ENCODE data around the gene VWA2.

The VWA2 gene

DNA sequence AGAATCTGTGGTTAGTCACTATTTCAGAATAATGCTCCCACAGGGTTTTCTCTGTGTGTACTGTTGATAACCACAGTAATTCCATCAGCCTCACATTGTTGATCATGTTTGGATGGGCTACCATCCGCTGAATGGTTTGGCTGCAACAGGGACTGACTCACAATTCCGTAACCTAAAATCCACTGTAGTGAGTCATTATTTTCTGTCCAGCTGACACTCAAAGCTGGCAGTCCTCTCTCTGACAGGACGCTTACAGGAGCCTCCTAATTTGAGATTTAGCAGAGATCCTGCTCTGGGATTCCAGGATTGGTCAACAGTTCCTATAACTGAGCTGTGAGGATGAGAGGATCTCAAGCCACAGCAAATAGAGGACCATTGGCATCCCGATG is 32.7 kb downstream of the VWA2 start:
- H3K36me3 ChIP-seq (ENCODE audit: control insufficient read depth in 2 of 2, insufficient read depth in 1 of 2, low read length in 2 of 2): no peaks in the 10 kb centered on the region
- TF ChIP-seq ZNF791 (tag by site-specific recombination; IDR thresholded peaks at IDR 0.05) (no peak), ZFHX2 (tag by site-specific recombination; conservative IDR thresholded peaks at IDR 0.05) (no peak), ZNF660 (tag by site-specific recombination; IDR thresholded peaks at IDR 0.05) (0 out of 2 replicates have a peak, but pooled peaks have one; percentile 52), ZNF121 (tag by site-specific recombination; IDR thresholded peaks at IDR 0.05) (no peak), ZNF600 (tag by site-specific recombination; IDR thresholded peaks at IDR 0.05) (peak; percentile 75), ZNF302 (tag by site-specific recombination; IDR thresholded peaks at IDR 0.05; ENCODE audit: low read depth) (no peak), SCRT2 (tag by site-specific recombination; IDR thresholded peaks at IDR 0.05) (peak; percentile 89), KLF9 (tag by site-specific recombination; IDR thresholded peaks at IDR 0.05; ENCODE audit: low read depth) (no peak)
- TF ChIP-seq, protein P1, sequence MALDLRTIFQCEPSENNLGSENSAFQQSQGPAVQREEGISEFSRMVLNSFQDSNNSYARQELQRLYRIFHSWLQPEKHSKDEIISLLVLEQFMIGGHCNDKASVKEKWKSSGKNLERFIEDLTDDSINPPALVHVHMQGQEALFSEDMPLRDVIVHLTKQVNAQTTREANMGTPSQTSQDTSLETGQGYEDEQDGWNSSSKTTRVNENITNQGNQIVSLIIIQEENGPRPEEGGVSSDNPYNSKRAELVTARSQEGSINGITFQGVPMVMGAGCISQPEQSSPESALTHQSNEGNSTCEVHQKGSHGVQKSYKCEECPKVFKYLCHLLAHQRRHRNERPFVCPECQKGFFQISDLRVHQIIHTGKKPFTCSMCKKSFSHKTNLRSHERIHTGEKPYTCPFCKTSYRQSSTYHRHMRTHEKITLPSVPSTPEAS (tag by site-specific recombination; IDR thresholded peaks at IDR 0.05): 0 out of 2 replicates have a peak, but pooled peaks have one; percentile 1
- TF ChIP-seq, protein P2, sequence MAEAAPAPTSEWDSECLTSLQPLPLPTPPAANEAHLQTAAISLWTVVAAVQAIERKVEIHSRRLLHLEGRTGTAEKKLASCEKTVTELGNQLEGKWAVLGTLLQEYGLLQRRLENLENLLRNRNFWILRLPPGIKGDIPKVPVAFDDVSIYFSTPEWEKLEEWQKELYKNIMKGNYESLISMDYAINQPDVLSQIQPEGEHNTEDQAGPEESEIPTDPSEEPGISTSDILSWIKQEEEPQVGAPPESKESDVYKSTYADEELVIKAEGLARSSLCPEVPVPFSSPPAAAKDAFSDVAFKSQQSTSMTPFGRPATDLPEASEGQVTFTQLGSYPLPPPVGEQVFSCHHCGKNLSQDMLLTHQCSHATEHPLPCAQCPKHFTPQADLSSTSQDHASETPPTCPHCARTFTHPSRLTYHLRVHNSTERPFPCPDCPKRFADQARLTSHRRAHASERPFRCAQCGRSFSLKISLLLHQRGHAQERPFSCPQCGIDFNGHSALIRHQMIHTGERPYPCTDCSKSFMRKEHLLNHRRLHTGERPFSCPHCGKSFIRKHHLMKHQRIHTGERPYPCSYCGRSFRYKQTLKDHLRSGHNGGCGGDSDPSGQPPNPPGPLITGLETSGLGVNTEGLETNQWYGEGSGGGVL (tag by site-specific recombination; IDR thresholded peaks at IDR 0.05): 0 out of 2 replicates have a peak, but pooled peaks have one; percentile 1
- TF ChIP-seq, protein P3, sequence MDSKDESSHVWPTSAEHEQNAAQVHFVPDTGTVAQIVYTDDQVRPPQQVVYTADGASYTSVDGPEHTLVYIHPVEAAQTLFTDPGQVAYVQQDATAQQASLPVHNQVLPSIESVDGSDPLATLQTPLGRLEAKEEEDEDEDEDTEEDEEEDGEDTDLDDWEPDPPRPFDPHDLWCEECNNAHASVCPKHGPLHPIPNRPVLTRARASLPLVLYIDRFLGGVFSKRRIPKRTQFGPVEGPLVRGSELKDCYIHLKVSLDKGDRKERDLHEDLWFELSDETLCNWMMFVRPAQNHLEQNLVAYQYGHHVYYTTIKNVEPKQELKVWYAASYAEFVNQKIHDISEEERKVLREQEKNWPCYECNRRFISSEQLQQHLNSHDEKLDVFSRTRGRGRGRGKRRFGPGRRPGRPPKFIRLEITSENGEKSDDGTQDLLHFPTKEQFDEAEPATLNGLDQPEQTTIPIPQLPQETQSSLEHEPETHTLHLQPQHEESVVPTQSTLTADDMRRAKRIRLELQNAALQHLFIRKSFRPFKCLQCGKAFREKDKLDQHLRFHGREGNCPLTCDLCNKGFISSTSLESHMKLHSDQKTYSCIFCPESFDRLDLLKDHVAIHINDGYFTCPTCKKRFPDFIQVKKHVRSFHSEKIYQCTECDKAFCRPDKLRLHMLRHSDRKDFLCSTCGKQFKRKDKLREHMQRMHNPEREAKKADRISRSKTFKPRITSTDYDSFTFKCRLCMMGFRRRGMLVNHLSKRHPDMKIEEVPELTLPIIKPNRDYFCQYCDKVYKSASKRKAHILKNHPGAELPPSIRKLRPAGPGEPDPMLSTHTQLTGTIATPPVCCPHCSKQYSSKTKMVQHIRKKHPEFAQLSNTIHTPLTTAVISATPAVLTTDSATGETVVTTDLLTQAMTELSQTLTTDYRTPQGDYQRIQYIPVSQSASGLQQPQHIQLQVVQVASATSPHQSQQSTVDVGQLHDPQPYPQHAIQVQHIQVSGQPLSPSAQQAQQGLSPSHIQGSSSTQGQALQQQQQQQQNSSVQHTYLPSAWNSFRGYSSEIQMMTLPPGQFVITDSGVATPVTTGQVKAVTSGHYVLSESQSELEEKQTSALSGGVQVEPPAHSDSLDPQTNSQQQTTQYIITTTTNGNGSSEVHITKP (tag by site-specific recombination; IDR thresholded peaks at IDR 0.05): peak; percentile 33
- POLR2A ChIA-PET: interaction anchor here (1.3 kb wide), 1 partner anchor 98 kb away, joined by 3 read pairs; the partner anchor contains the start of gene CCDC186
- H3K4me1 ChIP-seq (ENCODE audit: control insufficient read depth, insufficient read depth, low read length): no peaks in the 10 kb centered on the region
- H3K9me3 ChIP-seq (ENCODE audit: control insufficient read depth, insufficient read depth, low read depth, low read length): no peaks in the 10 kb centered on the region
- CTCF ChIA-PET: interaction anchor here (0.6 to 1.7 kb wide), 3 partner anchors 32 to 408 kb away, joined by 3 to 5 read pairs (median 5); no protein-coding TSS in a partner anchor
- H3K27ac ChIP-seq (ENCODE audit: extremely low read depth, low read depth, low read length): no peak overlapping the region
- H3K4me3 ChIP-seq (ENCODE audit: low read depth, low read length): no peak overlapping the region

DNA sequence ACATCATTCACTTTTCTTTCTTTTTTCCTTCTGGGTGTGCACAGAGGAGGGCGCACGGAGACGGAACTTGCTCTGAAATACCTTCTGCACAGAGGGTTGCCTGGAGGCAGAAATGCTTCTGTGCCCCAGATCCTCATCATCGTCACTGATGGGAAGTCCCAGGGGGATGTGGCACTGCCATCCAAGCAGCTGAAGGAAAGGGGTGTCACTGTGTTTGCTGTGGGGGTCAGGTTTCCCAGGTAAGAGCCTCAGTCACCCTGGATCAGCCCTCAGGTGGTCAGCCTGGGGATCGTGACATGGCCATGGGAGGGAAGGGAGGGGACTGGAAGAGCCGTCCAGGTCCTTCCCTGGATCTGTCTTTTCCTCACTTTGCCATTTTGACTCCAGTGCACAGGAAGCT is 33.6 kb downstream of the VWA2 start:
- POLR2A ChIA-PET: interaction anchor here (0.7 kb wide), 1 partner anchor 37 kb away, joined by 4 read pairs; no protein-coding TSS in a partner anchor
- no peaks in the 10 kb centered on the region for H3K36me3 ChIP-seq (ENCODE audit: control insufficient read depth in 2 of 2, insufficient read depth in 1 of 2, low read length in 2 of 2)
- CTCF ChIA-PET: interaction anchor here (0.7 kb wide), 1 partner anchor 13 kb away, joined by 3 read pairs; no protein-coding TSS in a partner anchor
- no peak overlapping the region for H3K4me3 ChIP-seq (ENCODE audit: low read depth, low read length)
- TF ChIP-seq ATF2 (tag by site-specific recombination; IDR thresholded peaks at IDR 0.05; ENCODE audit: low read depth) (no peak), ZNF341 (tag by site-specific recombination; IDR thresholded peaks at IDR 0.05; ENCODE audit: low read depth) (peak; percentile 42)
- H3K27ac ChIP-seq (ENCODE audit: extremely low read depth, low read depth, low read length): no peak overlapping the region
- H3K9me3 ChIP-seq (ENCODE audit: control insufficient read depth, insufficient read depth, low read depth, low read length): no peaks in the 10 kb centered on the region
- no peaks in the 10 kb centered on the region for H3K4me1 ChIP-seq (ENCODE audit: control insufficient read depth, insufficient read depth, low read length)

GRCh38 chr10:114273910-114274309 is 34.9 kb downstream of the VWA2 start:
- ChIA-PET CTCF (no interaction called here), POLR2A (no interaction called here)
- no peaks in the 10 kb centered on the region for H3K4me1 ChIP-seq (ENCODE audit: control insufficient read depth, insufficient read depth, low read length)
- TF ChIP-seq ZNF623 (tag by site-specific recombination; IDR thresholded peaks at IDR 0.05): peak; percentile 81
- TF ChIP-seq REPIN1 (tag by site-specific recombination; IDR thresholded peaks at IDR 0.05; ENCODE audit: low read depth): no peak
- no peak for TF ChIP-seq SP3 (tag by site-specific recombination; IDR thresholded peaks at IDR 0.05)
- H3K36me3 ChIP-seq (ENCODE audit: control insufficient read depth in 2 of 2, insufficient read depth in 1 of 2, low read length in 2 of 2): no peaks in the 10 kb centered on the region
- no peak overlapping the region for H3K27ac ChIP-seq (ENCODE audit: extremely low read depth, low read depth, low read length)
- H3K4me3 ChIP-seq (ENCODE audit: low read depth, low read length): no peak overlapping the region
- no peaks in the 10 kb centered on the region for H3K9me3 ChIP-seq (ENCODE audit: control insufficient read depth, insufficient read depth, low read depth, low read length)
